Activated T-cell treated with anti-CD3 and anti-CD28 coated beads for 1 hour (primary cell): ENCODE data around the gene RFX6.

Experiments used
- DNase-seq: peaks from one replicate; pipeline ENCODE4 v3.0.0-alpha.2; 2020; ENCODE audit warnings: low read depth

Gene RFX6

GRCh38 chr6:116894669-116895068 is 17.6 kb downstream of the RFX6 start:
- DNase-seq = no peak

- DNase-seq = no peak
These were observed 18.9 kb downstream of the RFX6 start for GRCh38 chr6:116895935-116896334.

GRCh38 chr6:116902634-116903033 is 25.6 kb downstream of the RFX6 start:
- DNase-seq = no peak

GRCh38 chr6:116922853-116923548 is 46.0 kb downstream of the RFX6 start:
- no peak for DNase-seq

GRCh38 chr6:116924245-116924644 is 47.2 kb downstream of the RFX6 start:
- no peak for DNase-seq

GRCh38 chr6:116925088-116925794 is 48.2 kb downstream of the RFX6 start:
- no peak for DNase-seq

- no peak for DNase-seq
These were observed 51.6 kb downstream of the RFX6 start for GRCh38 chr6:116928677-116929076.

- DNase-seq = no peak
These were observed 52.8 kb downstream of the RFX6 start for GRCh38 chr6:116929825-116930224.

- DNase-seq = no peak
These were observed 54.4 kb downstream of the RFX6 start for GRCh38 chr6:116931456-116931855.

- no peak for DNase-seq
These were observed 55.5 kb downstream of the RFX6 start for GRCh38 chr6:116932496-116932895.

GRCh38 chr6:116933485-116933884 is 56.4 kb downstream of the RFX6 start:
- no peak for DNase-seq

GRCh38 chr6:116938305-116938704 is 61.3 kb downstream of the RFX6 start:
- DNase-seq = no peak

- DNase-seq = no peak
These were observed 64.7 kb downstream of the RFX6 start for GRCh38 chr6:116941727-116942126.

- DNase-seq = no peak
These were observed 68.8 kb downstream of the RFX6 start for GRCh38 chr6:116945809-116946208.

- no peak for DNase-seq
These were observed 71.7 kb downstream of the RFX6 start for GRCh38 chr6:116948533-116949304.

- DNase-seq = no peak
These were observed 72.9 kb downstream of the RFX6 start for GRCh38 chr6:116949964-116950363.

GRCh38 chr6:116954335-116954734 is 77.3 kb downstream of the RFX6 start:
- DNase-seq = no peak

GRCh38 chr6:116954938-116955337 is 77.9 kb downstream of the RFX6 start:
- no peak for DNase-seq

- DNase-seq = no peak
These were observed 78.7 kb downstream of the RFX6 start for GRCh38 chr6:116955773-116956172.

- no peak for DNase-seq
These were observed 86.9 kb downstream of the RFX6 start for GRCh38 chr6:116963972-116964371.

GRCh38 chr6:116966675-116967576 is 89.9 kb downstream of the RFX6 start:
- no peak for DNase-seq
